ENCODE measurements around the gene ZFYVE26.

DNA sequence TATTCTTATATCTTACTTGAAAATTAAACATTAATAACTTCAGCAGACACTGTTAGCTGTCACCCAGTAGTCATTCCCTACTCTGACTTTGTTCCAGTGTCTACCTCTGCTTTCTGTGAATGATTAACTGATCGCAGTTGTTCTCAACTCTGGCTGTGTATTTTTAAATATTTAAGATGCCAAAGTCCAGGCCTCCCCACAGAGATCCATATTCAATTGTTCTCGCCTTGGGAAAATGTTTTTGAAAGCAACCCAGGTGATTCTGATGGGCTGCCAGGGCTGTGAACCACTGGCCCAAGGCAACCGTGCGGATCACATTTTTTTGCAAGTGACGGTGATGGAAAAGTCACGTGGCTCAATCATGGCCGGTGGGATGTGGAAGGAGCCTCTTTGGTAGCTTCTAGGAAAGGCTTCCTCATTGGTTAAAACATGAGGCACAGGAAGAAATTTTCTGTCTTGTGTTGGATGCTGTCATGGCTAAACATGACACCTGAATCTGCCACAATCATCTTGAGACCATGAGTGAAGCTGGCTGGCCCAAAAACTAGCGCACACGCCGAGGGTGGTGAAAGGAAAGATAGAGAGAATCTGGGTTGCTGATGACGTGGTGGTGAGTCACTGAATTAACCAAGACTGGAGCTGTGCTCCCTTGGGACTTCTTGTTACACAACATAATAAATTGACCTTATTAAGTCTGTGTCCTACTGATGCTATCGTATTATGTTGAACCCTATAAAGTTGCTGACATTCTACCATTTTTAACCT, 77.5 kb downstream of the ZFYVE26 start:
- TF ChIP-seq CTCF (IDR thresholded peaks at IDR 0.05; ENCODE audit: low read depth, low read length) = no peak
- no peak for TF ChIP-seq POLR2A (IDR thresholded peaks at IDR 0.05; ENCODE audit: extremely low read depth, insufficient read length)
- TF ChIP-seq, protein P1, sequence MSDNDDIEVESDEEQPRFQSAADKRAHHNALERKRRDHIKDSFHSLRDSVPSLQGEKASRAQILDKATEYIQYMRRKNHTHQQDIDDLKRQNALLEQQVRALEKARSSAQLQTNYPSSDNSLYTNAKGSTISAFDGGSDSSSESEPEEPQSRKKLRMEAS (IDR thresholded peaks at IDR 0.05; ENCODE audit: low read depth, low read length) = no peak
- no peak for TF ChIP-seq MYC (IDR thresholded peaks at IDR 0.05; ENCODE audit: low read depth, low read length)
